Measurements from ENCODE around the gene CLEC18A.

DNA sequence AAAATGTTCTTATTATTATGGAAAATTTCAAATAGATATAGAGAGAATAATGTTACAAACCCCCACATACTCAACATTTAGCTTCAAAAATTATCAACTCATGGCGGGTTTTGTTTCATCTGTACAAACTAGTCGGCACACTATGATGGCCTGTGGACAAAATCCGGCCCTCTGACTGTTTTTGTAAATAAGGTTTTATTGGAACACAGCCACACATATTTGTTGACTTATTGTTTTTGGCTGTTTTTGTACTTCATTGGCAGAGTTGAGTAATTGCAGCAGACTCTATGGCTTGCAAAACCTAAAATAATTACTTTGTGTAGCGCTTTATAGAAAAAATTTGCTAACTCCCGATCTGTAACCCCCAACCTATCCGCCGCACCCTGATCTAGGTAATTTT lies 41.4 kb upstream of the CLEC18A start:
- TF ChIP-seq CTCF (conservative IDR thresholded peaks at IDR 0.05 in 1 of 2, IDR thresholded peaks at IDR 0.05 in 1 of 2; ENCODE audit: extremely low read depth in 1 of 2, insufficient read depth in 1 of 2, low read depth in 1 of 2, low read length in 2 of 2) (no peak), EZH2 (IDR thresholded peaks at IDR 0.05; ENCODE audit: borderline replicate concordance, low read length) (no peak)

Data from mammary epithelial cell (primary cell).